GM19438 (cell line): Measurements from ENCODE around the gene ACTR3C.
"Not testable (repeated sequence)": the region's sequence is repeated elsewhere in the genome, so short reads cannot be mapped to it uniquely, and the experiment has no call there.

Experiments used
- ATAC-seq: cut with Tn5 transposase; IDR thresholded peaks from one replicate; pipeline ENCODE4 v1.9.1; 2021; ENCODE audit warnings: low read depth; ENCODE audit not compliant: unreplicated experiment

Gene ACTR3C

DNA sequence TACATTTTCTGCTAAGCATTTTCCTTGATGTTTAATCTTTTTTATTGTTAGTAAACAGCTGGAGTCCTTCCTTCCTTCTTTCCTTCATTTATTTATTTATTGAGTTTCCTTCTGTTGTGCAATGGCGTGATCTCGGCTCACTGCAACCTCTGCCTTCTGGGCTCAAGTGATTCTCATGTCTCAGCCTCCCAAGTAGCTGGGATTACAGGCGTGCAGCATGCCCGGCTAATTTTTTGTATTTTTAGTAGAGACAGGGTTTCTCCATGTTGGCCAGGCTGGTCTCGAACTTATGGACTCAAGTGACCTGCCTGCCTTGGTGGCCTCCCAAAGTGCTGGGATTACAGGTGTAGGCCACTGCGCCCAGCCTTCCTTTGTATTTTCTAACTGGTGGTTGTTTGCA, 6.4 kb downstream of the ACTR3C start:
- ATAC-seq, result not testable (repeated sequence)

DNA sequence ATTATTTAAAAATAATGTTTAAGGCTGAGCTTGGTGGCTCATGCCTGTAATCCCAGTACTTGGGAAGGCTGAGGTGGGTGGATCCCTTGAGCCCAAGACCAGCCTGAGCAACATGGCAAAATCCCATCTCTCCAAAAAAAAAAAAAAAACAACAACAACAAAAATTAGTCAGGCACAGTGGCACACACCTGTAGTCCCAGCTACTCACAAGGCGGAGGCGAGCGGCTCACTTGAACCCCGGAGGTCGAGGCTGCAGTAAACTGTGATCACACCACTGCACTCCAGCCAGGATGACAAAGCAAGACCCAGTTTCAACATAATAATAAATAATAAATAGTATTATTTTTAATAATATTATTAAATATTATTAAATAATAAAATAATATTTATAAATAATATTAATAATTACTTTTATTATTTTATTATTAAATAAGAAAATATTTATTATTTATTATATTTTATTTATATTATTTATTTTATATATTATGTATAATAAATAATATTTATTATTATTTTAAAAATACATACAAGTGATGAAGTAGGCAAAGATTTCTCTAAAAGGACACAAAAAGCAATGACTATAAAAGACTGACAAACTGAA, 8.6 kb downstream of the ACTR3C start:
- no peak for ATAC-seq

DNA sequence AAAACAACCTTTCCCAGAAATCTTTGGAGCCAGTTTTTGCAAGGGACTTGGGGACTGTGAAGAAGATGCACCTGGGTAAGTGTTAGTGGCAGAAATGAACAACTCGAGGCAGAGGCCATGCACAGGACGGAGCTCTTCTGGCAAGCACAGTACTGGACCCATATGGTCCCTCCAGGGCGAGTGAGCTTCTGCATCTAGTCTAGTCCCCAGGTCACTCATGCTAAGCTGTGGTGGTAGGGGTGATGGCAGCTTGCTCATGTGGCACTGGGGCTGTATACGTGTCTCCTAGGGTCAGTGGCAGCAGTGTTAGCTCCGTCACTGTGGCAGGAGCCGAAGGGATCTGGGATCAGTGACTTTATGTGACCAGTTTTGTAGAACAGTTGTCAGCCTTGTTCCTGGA, 9.5 kb downstream of the ACTR3C start:
- no peak for ATAC-seq

DNA sequence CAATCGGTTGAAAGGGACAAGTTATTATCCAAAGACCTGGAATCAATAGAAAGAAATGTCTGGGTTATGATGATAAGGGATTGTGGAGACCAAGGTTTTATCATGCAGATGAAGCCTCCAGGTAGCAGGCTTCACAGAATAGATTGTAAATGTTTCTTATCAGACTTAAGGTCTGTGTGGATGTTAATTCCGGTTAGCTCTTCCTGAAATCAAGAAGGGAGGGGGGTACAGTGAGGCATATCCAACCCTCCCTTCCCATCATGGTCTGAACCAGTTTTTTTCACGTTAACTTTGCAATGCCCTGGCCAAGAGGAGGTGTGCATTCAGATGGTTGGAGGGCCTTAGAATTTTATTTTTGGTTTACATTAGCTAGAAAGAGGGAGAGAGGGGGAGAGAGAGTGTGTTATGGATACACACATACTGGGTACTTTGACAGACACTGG, 10.0 kb downstream of the ACTR3C start:
- ATAC-seq, result no peak

DNA sequence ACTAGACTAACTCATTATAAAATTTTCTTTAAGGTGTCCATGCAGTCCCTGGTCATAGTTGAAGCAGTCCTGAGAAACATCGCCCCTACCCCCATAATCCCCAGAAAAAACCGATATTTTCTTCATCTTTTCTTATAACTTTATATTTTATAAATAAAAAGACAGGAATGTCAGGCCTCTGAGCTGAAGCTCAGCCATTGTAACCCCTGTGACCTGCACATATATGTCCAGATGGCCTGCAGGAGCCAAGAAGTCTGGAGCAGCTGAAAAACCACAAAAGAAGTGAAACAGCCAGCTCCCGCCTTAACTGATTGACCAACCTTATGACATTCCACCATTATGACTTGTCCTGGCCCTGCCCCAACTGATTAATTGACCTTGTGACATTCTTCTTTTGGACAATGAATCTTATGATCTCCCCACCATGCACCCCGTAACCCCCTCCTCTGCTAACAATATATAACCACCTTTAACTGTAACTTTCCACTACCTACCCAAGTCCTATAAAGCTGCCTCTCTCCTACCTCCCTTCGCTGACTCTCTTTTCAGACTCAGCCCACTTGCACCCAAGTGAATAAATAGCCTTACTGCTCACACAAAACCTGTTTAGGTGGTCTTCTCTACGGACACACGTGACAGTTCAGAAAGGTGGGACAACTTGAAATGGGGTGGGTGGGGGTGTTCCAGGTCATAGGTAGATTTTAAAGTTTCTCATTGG, 10.5 kb downstream of the ACTR3C start:
- not testable (repeated sequence) for ATAC-seq

DNA sequence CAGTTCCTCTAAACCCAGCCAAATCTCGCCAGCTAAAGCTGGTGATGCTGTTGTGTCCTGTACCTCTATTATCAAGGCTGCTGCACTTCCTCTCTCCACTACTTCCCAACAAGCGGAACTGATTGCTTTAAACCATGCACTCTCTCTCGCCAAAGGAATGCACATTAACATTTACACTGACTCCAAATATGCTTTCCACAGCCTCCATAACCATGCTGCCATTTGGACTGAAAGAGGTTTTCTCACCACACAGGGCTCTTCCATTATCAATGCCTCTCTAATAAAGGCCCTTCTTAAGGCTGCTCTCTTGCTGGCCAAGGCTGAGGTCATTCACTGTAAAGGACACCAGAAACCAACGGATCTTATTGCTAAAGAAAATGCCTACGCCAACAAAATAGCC, 11.6 kb downstream of the ACTR3C start:
- no peak for ATAC-seq

DNA sequence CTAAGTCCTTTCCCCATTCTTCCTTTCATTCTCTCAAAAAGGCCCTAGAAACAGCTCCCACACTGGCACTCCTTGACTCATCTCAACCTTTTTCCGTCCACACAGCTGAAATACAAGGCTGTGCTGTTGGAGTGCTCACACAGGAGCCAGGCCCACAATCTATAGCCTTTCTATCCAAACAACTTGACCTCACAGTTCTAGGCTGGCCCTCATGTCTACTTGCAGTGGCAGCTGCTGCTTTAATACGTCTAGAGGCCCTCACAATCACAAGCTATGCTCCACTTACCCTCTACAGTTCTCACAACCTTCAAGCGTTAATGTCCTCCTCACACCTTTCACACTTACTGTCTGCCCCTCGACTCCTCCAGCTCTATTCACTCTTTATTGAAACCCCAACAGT, 12.2 kb downstream of the ACTR3C start:
- ATAC-seq, result no peak

DNA sequence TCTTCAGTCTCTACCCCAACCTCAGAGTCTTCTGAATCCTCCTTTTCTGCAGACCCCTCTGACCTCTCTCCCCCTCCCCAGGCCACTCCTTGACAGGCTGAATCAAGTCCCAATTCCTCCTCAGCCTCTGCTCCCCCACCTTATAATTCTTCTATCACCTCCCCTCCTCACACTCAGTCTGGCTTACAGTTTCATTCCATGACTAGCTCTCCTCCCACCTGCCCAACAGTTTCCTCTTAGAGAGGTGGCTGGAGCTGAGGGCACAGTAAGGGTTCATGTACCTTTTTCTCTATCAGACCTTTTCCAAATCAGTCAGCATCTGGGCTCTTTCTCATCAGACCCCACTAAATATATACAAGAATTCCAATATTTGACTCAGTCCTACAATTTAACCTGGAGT, 14.8 kb downstream of the ACTR3C start:
- no peak for ATAC-seq

DNA sequence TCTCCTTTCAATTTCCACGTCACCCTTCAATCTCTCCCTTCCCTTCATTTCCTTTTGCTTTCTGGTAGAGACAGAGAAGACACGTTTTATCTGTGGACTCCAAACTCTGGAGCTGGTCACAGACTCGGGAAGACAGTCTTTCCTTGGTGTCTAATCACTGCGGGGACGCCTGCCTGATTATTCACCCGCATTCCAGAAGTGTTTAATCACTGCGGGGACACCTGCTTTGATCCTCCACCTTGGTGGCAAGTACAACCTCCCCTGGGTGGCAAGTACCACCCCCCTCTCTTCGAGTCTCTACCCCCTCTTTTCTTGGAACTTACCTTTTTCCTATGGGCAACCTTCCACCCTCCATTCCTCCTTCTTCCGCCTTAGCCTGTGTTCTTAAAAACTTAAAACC, 15.4 kb downstream of the ACTR3C start:
- no peak for ATAC-seq

DNA sequence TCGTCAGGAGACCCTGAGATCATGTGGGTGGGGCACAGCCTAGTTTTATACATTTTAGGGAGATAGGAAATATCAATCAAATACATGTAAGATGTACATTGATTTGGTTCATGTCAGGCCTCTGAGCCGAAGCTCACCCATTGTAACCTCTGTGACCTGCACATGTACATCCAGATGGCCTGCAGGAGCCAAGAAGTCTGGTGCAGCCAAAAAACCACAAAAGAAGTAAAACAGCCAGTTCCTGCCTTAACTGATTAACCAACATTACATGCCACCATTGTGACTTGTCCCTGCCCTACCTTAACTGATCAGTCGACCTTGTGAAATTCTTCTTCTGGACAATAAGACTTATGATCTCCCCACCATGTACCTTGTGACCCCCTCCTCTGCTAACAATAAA, 16.2 kb downstream of the ACTR3C start:
- ATAC-seq, result no peak

DNA sequence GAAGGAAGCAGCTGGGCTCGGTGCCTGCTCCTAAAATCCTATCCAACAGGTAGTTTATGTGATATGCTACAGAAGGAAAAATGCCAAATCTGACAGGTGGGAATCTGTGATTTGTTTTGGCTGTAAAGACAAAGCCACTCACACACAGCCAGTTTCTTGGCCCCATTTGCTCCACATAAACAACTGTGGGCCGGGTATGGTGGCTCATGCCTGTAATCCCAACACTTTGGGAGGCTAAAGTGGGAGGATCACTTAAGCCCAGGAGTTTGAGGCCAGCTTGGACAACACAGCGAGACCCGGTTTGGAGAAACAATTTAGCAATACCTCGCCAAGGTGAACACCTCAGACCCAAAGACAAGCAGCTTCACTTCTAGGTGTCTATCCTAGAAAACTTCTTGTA, 17.0 kb downstream of the ACTR3C start:
- not testable (repeated sequence) for ATAC-seq

DNA sequence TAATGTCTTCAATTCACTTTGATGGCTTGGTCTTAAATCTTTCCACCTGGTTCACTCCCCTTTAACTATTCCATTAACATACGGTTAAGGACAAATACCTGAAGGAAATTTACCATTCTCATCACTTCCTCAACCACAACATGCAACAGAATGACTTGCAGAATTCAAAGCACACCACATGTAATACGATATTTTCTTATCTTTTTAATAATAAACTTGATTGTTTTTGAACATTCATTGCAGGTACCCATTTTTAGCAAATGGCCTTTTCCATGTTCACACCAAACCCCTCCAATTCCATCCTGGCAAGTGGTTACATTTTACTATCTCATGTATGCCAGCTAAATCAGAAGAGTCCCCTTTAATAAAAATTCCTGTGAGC, 17.5 kb downstream of the ACTR3C start:
- ATAC-seq, result not testable (repeated sequence)

DNA sequence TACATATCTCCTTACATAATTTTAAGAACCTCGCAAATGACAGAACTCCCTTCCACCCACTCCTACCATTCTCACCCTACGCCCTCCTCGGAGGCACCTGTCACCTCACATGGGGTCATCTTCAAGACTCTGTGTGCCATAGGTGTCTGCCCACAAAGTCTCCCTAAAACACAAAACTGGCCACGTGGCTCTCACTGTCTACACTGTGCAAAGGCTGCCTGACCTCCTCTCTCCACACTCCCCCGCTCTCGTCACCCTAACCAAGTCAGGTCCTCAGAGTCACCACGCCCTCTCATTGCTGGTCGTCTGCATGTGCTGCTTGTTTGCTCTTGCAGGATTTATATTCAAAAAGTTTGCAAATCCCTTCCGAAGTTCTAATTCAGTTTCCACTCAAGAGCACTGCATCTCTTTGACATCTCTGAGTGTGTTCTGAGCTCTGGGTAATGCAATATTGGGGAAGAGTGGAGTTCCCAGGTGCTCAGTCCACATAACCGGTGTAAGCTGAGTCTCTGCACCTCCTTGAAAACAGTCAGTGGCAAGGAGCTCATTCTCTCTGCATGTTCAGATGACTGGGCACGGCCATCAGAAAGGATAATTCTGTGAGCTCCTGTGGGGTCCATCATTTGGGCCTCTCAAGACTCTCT, 18.0 kb downstream of the ACTR3C start:
- not testable (repeated sequence) for ATAC-seq

DNA sequence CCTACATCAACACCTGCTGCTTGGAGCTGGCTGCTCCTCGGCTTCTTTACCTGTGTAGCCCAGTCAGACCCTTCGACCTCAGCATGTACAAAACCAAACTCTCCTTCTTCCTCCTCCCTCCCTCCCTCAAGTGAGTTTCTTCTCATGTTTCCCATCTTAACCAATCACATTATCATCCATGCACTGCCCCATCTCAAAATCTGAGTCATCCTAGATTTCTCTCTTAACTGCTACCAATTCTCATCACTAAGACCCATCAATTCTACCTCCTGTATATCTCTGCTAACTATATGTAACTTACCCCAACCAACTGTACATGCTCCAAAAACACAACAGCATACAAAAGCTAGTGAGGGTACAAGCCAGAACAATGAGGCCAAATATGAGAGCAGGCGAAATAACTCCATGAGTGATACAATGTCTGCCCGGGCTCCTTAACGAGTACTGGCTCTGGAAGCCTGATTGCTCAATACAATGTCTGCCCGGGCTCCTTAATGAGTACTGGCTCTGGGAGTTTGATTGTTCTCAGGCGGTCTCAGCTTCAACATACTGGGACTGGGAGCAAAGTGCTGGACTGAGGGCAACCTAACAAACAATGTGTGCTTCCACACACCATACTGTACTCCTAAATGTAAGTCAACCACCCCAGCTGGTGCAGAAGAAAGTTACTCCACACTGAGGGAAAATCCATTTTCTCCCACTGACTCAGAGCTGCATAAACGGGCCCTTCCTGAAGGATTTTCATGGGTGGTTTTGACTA, 18.7 kb downstream of the ACTR3C start:
- ATAC-seq, result not testable (repeated sequence)

DNA sequence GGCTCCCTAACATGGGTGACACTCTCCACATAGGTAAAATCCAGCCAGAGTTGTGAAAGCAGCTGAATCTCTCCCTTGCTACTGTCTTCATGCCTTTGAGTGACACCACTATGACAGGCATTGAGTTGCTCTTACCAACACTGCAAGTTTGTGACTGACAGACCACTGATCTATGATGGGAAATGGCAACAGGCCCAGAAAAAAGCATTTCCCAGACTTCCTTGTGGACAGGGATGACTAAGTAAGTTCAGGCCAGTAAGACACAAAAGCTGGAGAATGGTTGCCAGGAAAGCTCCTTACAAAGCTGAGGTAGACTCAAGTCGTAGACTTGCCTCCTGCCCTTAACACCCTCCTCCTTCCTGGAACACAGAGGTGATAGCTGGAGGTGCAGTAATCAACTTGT, 20.4 kb downstream of the ACTR3C start:
- ATAC-seq, result not testable (repeated sequence)

DNA sequence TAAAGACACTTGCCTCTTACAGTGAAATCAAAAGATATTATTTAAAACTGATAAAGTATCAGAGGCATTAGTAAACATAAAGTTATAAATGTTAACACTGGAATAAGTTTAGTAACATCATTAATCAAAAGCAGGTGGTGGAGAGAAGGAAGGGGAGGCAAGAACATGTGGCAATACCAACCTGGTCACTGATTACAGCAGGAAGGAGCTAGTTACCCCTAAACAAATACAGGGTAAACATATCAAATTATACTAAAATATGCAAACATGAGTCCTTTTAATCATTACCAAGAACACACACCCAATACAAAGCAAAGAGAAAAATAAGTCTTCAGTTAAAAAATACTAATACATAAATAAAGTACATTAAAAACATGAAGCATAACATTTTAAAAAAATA, 25.4 kb downstream of the ACTR3C start:
- not testable (repeated sequence) for ATAC-seq

DNA sequence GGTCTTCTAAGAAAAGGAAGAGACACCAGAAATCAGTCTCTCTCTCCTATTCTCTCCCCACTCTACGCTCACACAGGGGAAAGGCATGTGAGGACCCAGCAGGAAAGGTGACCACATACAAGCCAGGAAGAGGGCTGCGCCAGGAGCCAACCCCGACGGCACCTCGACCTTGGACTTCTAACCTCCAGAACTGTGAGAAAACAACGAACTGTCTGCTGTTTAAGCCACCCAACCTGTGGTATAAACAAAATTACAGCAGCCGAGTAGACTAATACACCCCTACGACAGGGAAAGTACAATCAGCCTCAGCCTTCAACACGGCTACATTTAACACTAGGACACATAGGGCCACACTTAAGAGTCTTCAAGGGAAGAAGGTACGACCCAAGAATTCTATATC, 26.5 kb downstream of the ACTR3C start:
- ATAC-seq, result not testable (repeated sequence)

DNA sequence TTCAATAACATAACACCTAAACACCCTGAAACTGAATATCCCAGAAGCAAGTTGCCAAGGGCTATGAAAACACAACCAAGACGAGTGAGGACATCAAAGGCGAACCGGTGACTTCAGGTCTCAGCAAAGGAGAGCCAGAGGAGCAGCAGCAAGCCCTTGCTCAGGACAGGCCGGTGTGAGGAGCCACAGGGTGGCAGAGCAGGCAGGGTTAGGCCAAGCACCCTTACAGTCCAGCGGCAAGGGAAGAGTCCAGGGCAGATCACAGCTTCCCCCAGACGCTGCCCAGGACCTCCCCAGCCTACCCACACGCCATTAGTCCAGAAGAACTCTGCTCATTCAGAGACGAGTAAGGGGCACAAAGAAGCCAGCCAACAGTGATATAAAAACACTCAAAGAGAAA, 27.7 kb downstream of the ACTR3C start:
- not testable (repeated sequence) for ATAC-seq

DNA sequence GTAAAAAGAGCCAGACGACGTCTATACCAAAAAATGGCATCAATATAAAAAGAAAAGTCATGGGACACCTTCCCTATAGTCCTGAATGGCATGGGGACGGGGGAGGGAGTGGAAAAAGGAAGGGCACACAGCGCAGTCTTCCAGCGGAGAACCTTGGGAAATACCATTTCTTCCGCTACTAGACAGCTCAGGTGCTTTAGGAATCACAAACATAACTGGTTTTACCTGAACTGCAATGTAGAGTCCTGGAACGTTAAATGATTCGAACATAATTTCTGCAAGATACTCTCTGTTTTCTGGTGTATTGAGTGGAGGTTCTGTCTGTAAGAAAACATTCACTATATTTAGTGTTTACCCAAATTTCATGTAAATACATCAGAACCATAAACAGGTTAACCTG, 28.3 kb downstream of the ACTR3C start:
- not testable (repeated sequence) for ATAC-seq

DNA sequence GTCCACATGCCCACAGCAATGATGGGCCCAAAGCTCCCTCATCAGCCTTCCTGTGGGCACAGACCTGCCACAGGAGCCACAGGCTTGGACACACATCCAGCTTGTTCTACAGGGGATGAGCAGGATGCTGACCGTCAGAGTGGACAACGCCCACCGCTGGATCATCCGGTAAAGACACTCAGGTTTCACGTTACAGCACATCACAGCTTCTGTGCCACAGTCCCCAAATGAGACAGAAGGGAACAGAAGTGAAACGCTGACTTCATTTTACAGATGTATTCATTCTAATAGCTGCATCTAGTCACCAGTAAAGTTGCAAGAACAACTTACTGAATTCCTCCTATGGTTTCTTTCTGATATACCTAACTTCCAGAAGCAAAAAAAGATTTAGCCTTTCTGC, 33.0 kb downstream of the ACTR3C start:
- not testable (repeated sequence) for ATAC-seq

DNA sequence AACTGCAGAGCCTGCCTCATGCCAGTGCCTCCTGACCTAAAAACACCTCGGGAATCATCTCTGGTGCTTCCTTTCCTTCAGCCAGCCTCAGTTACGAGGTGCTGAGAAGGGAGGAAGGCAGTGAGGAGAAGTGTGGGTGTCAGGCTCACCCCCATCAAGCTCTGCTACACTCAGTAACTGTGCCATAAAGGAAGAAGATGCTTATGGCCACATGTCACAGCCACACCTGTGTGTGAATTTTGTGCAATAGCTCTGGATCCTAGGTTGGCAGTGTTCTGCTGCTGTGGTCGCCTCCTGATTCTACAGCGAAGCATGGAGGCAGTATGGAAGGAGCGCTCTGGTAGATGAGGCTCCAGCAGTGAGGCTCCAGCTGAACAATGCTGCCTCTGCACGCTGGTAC, 34.5 kb downstream of the ACTR3C start:
- ATAC-seq, result not testable (repeated sequence)
